ENCODE measurements around the gene MAPKAPK3.

MAPKAPK3 gene

GRCh38 chr3:50687127-50687751, 70.3 kb downstream of the MAPKAPK3 start:
- TF ChIP-seq TCF12 (IDR thresholded peaks at IDR 0.05; ENCODE audit: low read depth) (no peak), EP300 (IDR thresholded peaks at IDR 0.05; ENCODE audit: borderline replicate concordance) (no peak), YY1 (IDR thresholded peaks at IDR 0.05; ENCODE audit: low read depth) (no peak), FOXM1 (IDR thresholded peaks at IDR 0.05; ENCODE audit: borderline replicate concordance, low read depth) (no peak), CEBPB (IDR thresholded peaks at IDR 0.05) (no peak), TAF1 (IDR thresholded peaks at IDR 0.05; ENCODE audit: low read depth) (no peak), TEAD4 (IDR thresholded peaks at IDR 0.05) (no peak), CREB1 (IDR thresholded peaks at IDR 0.05; ENCODE audit: low read depth) (no peak), USF1 (IDR thresholded peaks at IDR 0.05) (no peak), MAX (IDR thresholded peaks at IDR 0.05) (no peak), ZBTB7A (IDR thresholded peaks at IDR 0.05; ENCODE audit: low read depth) (no peak)

GRCh38 chr3:50687916-50688315, 71.0 kb downstream of the MAPKAPK3 start:
- TF ChIP-seq NFIC (IDR thresholded peaks at IDR 0.05) (no peak), CREB1 (IDR thresholded peaks at IDR 0.05; ENCODE audit: low read depth) (no peak), REST (IDR thresholded peaks at IDR 0.05; ENCODE audit: low read depth) (no peak), USF1 (IDR thresholded peaks at IDR 0.05) (no peak), YY1 (IDR thresholded peaks at IDR 0.05; ENCODE audit: low read depth) (no peak), CEBPB (IDR thresholded peaks at IDR 0.05) (no peak), TEAD4 (IDR thresholded peaks at IDR 0.05) (no peak), FOXM1 (IDR thresholded peaks at IDR 0.05; ENCODE audit: borderline replicate concordance, low read depth) (no peak), RAD21 (IDR thresholded peaks at IDR 0.05; ENCODE audit: low read depth) (no peak), MAX (IDR thresholded peaks at IDR 0.05) (no peak), ZBTB7A (IDR thresholded peaks at IDR 0.05; ENCODE audit: low read depth) (no peak)

GRCh38 chr3:50689558-50689957, 72.6 kb downstream of the MAPKAPK3 start:
- no peak for TF ChIP-seq YY1 (IDR thresholded peaks at IDR 0.05; ENCODE audit: low read depth)
- TF ChIP-seq TEAD4 (IDR thresholded peaks at IDR 0.05) = no peak
- no peak for TF ChIP-seq NFIC (IDR thresholded peaks at IDR 0.05)
- no peak for TF ChIP-seq FOXM1 (IDR thresholded peaks at IDR 0.05; ENCODE audit: borderline replicate concordance, low read depth)
- no peak for TF ChIP-seq CREB1 (IDR thresholded peaks at IDR 0.05; ENCODE audit: low read depth)

GRCh38 chr3:50695031-50695430, 78.1 kb downstream of the MAPKAPK3 start:
- TF ChIP-seq CEBPB (IDR thresholded peaks at IDR 0.05) (no peak), CREB1 (IDR thresholded peaks at IDR 0.05; ENCODE audit: low read depth) (no peak), FOXM1 (IDR thresholded peaks at IDR 0.05; ENCODE audit: borderline replicate concordance, low read depth) (no peak), RAD21 (IDR thresholded peaks at IDR 0.05; ENCODE audit: low read depth) (no peak), TCF12 (IDR thresholded peaks at IDR 0.05; ENCODE audit: low read depth) (no peak), TAF1 (IDR thresholded peaks at IDR 0.05; ENCODE audit: low read depth) (no peak), NFIC (IDR thresholded peaks at IDR 0.05) (no peak), REST (IDR thresholded peaks at IDR 0.05; ENCODE audit: low read depth) (no peak), MAX (IDR thresholded peaks at IDR 0.05) (no peak), EP300 (IDR thresholded peaks at IDR 0.05; ENCODE audit: borderline replicate concordance) (no peak), YY1 (IDR thresholded peaks at IDR 0.05; ENCODE audit: low read depth) (no peak), TEAD4 (IDR thresholded peaks at IDR 0.05) (no peak), ZBTB7A (IDR thresholded peaks at IDR 0.05; ENCODE audit: low read depth) (no peak), EGR1 (IDR thresholded peaks at IDR 0.05) (no peak), USF1 (IDR thresholded peaks at IDR 0.05) (no peak)

GRCh38 chr3:50696276-50696675, 79.3 kb downstream of the MAPKAPK3 start:
- TF ChIP-seq FOXM1 (IDR thresholded peaks at IDR 0.05; ENCODE audit: borderline replicate concordance, low read depth) (no peak), REST (IDR thresholded peaks at IDR 0.05; ENCODE audit: low read depth) (no peak), TEAD4 (IDR thresholded peaks at IDR 0.05) (no peak), TCF12 (IDR thresholded peaks at IDR 0.05; ENCODE audit: low read depth) (no peak), NFIC (IDR thresholded peaks at IDR 0.05) (no peak), USF1 (IDR thresholded peaks at IDR 0.05) (no peak), RAD21 (IDR thresholded peaks at IDR 0.05; ENCODE audit: low read depth) (no peak), TAF1 (IDR thresholded peaks at IDR 0.05; ENCODE audit: low read depth) (no peak), EP300 (IDR thresholded peaks at IDR 0.05; ENCODE audit: borderline replicate concordance) (no peak), CEBPB (IDR thresholded peaks at IDR 0.05) (no peak)
